Ovary (tissue), 9 donors: ENCODE measurements around the gene MAPKAP1. TPM values are rescaled to one million over a fixed set of nuclear protein-coding genes. Genes with fewer than 3 reads are reported as not detected.

Experiments used
- DNase-seq, 5 donors: peaks; one replicate each; pipeline ENCODE4 v3.0.0-alpha.2; 2019 to 2020
- H3K27ac ChIP-seq, 2 donors: fragments of 200-600 bp; one replicate each; pipeline versions ENCODE4 v1.5.1 to v1.8.0; 2019 to 2022
- H3K27me3 ChIP-seq: fragments of 200-600 bp; one replicate; pipeline ENCODE4 v1.8.0; 2022
- H3K36me3 ChIP-seq: fragments of 200-600 bp; sonication (generic); one replicate; pipeline ENCODE4 v1.5.1; 2019
- H3K4me1 ChIP-seq: one replicate; pipeline ENCODE4 v1.8.1; 2013; ENCODE audit warnings: mild to moderate bottlenecking, moderate library complexity; ENCODE audit not compliant: insufficient read depth
- H3K4me3 ChIP-seq: fragments of 200-600 bp; sonication (generic); one replicate; pipeline ENCODE4 v1.5.1; 2017
- H3K9me3 ChIP-seq, 2 donors: fragments of 200-600 bp in 1 of 2; sonication (generic) in 1 of 2; one replicate each; pipeline versions ENCODE4 v1.5.1 to v1.8.1; 2013 to 2019; ENCODE audit warnings: mild to moderate bottlenecking in 1 of 2, moderate library complexity in 1 of 2
- EP300 ChIP-seq: sonication (generic); formaldehyde crosslinking; IDR thresholded peaks from one replicate; pipeline ENCODE4 v1.6.1; 2017; ENCODE audit warnings: antibody characterized with exemption
- POLR2A ChIP-seq: fragments of 450-650 bp; IDR thresholded peaks from one replicate; pipeline ENCODE4 v1.6.1; 2017; ENCODE audit warnings: antibody characterized with exemption, mild to moderate bottlenecking, moderate library complexity
- WGBS, 3 donors: extraction: QIAGEN DNeasy Blood & Tissue Kit in 1 of 3; methylation state at CpG; one replicate each; pipeline versions ENCODE4 v1.1.5 to v1.1.7; 2013 to 2017; 5-methylcytosine and 5-hydroxymethylcytosine counted together
- intact Hi-C, 4 donors: fragments of 100-400 bp; cut with DNase I; formaldehyde crosslinking; loops; one replicate each; pipeline versions ENCODE4 v1.11.0 to v1.15.1; 2022 to 2023
- polyA plus RNA-seq, 2 donors: library from polyadenylated mRNA; stranded (reverse); fragments of 200-250 nt in 1 of 2; fragments of 350-450 nt in 1 of 2; fragmentation: Illumina TruSeq in 1 of 2; extraction: RNeasy Lipid Tissue Mini Kit (QIAGEN cat#74804) in 1 of 2; gene quantifications; one replicate each; pipeline ENCODE4 v1.2.3, GENCODE V29; 2013 to 2014
- total RNA-seq, 7 donors: library from RNA; depleted of rRNA in 2 of 7; stranded (reverse); fragments of >200 nt in 2 of 7; fragmentation: NEBNext Ultra II Directional in 3 of 7; extraction: Animal tissue kit (Norgen Biotek cat#: 25700) in 3 of 7; gene quantifications; one replicate each; pipeline versions ENCODE4 v1.1.0 to v1.2.4, GENCODE V29; 2016 to 2023
- TF ChIP-seq, protein P1 (sequence below), 3 donors: fragments of 450-650 bp in 2 of 3; fragments of 200-600 bp in 1 of 3; IDR thresholded peaks; one replicate each; pipeline versions ENCODE4 v1.5.1 to v1.8.0; 2016 to 2022; ENCODE audit warnings: antibody characterized with exemption in 3 of 3, mild to moderate bottlenecking in 1 of 3
- donor health status: DM: no; HTN: no; CAD: no; lungs with moderate emphysema.
- donor health status: DM: no; HTN: no; CAD: no.
- donor health status: Bipolar disorder and iron deficiency.
- donor health status: DM: yes; HTN: yes; CAD: no.
- donor health status: DM: no; HTN: no; CAD: no.
- donor health status: DM: yes; HTN: yes; CAD: no.

MAPKAP1 gene
- total and polyA plus RNA-seq, 9 donors, result 43.3 to 86.5 (median 50.2) TPM

GRCh38 chr9:125416517-125416916, 290.5 kb downstream of the MAPKAP1 start:
- Histone ChIP-seq H3K27ac (peak overlapping the region in 1 of 2 donors; percentile 30), H3K27me3 (no peaks in the 10 kb centered on the region), H3K4me1 (peaks cover 2% of the 10 kb centered on the region), H3K9me3 (no peaks in the 10 kb centered on the region), H3K36me3 (no peaks in the 10 kb centered on the region), H3K4me3 (no peak overlapping the region)
- 94 to 95% (median 95%) methylated on average over 8 of the region's 8 CpGs for WGBS, 3 donors
- TF ChIP-seq, protein P1, sequence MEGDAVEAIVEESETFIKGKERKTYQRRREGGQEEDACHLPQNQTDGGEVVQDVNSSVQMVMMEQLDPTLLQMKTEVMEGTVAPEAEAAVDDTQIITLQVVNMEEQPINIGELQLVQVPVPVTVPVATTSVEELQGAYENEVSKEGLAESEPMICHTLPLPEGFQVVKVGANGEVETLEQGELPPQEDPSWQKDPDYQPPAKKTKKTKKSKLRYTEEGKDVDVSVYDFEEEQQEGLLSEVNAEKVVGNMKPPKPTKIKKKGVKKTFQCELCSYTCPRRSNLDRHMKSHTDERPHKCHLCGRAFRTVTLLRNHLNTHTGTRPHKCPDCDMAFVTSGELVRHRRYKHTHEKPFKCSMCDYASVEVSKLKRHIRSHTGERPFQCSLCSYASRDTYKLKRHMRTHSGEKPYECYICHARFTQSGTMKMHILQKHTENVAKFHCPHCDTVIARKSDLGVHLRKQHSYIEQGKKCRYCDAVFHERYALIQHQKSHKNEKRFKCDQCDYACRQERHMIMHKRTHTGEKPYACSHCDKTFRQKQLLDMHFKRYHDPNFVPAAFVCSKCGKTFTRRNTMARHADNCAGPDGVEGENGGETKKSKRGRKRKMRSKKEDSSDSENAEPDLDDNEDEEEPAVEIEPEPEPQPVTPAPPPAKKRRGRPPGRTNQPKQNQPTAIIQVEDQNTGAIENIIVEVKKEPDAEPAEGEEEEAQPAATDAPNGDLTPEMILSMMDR (IDR thresholded peaks at IDR 0.05), result no peak
- no peak for TF ChIP-seq EP300
- no peak for TF ChIP-seq POLR2A
- intact Hi-C loops, result loop anchor here in 1 of 4 donors (10.0 kb wide), 2 partner anchors 138 to 328 kb away; partner anchors contain the start of gene PBX3
- DNase-seq, result no peak

DNA sequence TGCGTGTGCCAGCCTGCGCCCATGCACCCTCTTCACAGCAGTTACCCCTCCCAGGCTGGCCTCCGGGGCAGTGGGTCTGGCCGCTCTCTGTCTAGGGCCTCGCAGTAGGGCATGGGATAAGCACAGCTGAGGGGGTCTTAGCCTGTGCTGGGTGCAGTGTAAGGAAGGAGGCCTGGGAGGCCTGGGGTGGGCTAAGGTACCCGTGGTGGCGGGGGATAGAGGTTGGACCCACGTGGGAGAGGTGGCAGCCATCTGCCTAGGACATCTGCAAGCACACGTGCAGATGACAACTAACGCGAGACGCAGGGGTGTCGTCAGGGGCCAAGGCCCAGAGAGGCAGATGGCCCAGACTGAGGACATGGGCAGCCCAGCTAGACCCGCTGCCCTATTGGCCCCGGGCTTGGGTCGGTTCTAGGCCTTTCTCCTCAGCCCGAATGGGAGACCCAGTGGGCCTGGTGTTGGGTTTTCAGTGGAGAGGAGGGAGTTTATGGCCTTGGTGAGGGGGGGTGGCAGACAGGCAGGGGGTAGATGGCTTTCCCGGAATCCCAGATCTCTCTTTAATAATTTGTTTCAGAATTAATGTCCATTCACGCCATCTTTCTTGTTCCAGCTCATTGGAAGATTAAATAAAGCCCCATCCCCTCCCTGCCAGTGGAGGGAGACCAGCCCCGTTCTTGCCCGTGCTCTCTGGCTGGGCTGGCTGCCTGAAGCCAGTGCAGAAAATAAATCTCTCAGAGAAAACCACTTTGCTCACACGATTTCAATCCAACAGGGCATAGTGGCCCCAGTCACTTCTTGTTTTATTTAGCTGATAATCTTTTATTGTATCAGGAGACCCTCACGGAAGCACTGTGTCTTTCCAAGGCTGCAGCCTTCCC, 291.2 kb downstream of the MAPKAP1 start:
- Histone ChIP-seq H3K9me3 (no peaks in the 10 kb centered on the region), H3K27me3 (no peaks in the 10 kb centered on the region), H3K4me3 (no peak overlapping the region), H3K27ac (peak overlapping the region in 1 of 2 donors; percentile 30), H3K36me3 (no peaks in the 10 kb centered on the region), H3K4me1 (peaks cover 2% of the 10 kb centered on the region)
- peak in 2 of 5 donors; percentile 25 to 44 for DNase-seq
- TF ChIP-seq, protein P1 (IDR thresholded peaks at IDR 0.05), result peak in 1 of 3 donors; percentile 8
- no peak for TF ChIP-seq EP300
- WGBS, 3 donors, result 78 to 85% (median 79%) methylated on average over 23 of the region's 23 CpGs
- intact Hi-C loops, result loop anchor here in 1 of 4 donors (10.0 kb wide), 2 partner anchors 139 to 329 kb away; partner anchors contain the start of gene PBX3

DNA sequence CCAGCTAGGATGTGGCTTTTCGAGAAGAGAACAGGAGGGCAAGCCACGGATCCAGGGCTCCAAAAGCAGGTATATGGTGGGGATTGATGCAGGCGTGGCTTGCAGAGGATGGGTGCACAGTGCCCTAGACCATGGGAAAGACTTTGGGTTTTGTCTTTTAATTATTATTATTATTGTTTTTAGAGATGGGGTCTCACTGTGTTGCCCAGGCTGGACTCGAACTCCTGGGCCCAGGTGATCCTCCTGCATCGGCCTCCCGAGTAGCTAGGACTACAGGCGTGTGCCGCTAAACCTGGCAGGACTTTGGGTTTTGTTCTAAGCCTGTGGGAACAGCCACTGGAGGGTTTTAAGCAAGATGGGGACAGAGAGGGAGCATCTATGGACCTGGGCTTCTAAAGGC, 293.4 kb downstream of the MAPKAP1 start:
- Histone ChIP-seq H3K4me1 (peaks cover 8% of the 10 kb centered on the region), H3K36me3 (no peaks in the 10 kb centered on the region), H3K4me3 (no peak overlapping the region), H3K9me3 (no peaks in the 10 kb centered on the region), H3K27ac (no peak overlapping the region), H3K27me3 (no peaks in the 10 kb centered on the region)
- TF ChIP-seq EP300 (no peak), POLR2A (no peak)
- TF ChIP-seq, protein P1 (IDR thresholded peaks at IDR 0.05), result no peak
- peak in 1 of 5 donors; percentile 12 for DNase-seq
- WGBS, 3 donors, result 93 to 98% (median 94%) methylated on average over 8 of the region's 8 CpGs
- intact Hi-C loops, result loop anchor here in 1 of 4 donors (10.0 kb wide), 2 partner anchors 141 to 331 kb away; partner anchors contain the start of gene PBX3

DNA sequence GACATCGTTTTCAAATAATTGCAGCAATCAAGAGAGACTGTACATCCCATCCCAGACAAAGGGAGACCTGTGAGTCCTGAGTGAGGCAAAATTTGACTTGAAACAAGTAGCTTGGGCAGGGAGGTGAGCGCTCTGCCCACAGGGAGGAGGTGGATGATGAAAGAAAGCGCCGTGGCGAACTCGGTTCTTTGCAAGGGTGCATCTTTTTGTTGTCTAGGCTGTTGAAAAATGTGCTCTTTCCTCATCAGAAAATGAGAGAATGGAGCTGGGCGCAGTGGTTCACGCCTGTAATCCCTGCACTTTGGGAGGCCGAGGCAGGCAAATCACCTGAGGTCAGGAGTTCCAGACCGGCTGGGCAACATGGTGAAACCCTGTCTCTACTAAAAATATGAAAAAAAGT, 294.8 kb downstream of the MAPKAP1 start:
- no peak overlapping the region for H3K4me3 ChIP-seq
- H3K9me3 ChIP-seq, result no peaks in the 10 kb centered on the region
- 84 to 89% (median 85%) methylated on average over 10 of the region's 10 CpGs for WGBS, 3 donors
- peak in 1 of 5 donors; percentile 17 for DNase-seq
- TF ChIP-seq, protein P1 (IDR thresholded peaks at IDR 0.05), result no peak
- TF ChIP-seq EP300 (no peak), POLR2A (no peak)
- no peaks in the 10 kb centered on the region for H3K27me3 ChIP-seq
- intact Hi-C loops, result loop anchor here in 1 of 4 donors (10.0 kb wide), 2 partner anchors 143 to 333 kb away; partner anchors contain the start of gene PBX3
- no peaks in the 10 kb centered on the region for H3K36me3 ChIP-seq
- H3K4me1 ChIP-seq, result peaks cover 8% of the 10 kb centered on the region
- H3K27ac ChIP-seq, result no peak overlapping the region
